Lung (tissue), 12 donors: ENCODE results near the gene SLC30A5. TPM values are rescaled to one million over a fixed set of nuclear protein-coding genes. Genes with fewer than 3 reads are reported as not detected.

Experiments
- ATAC-seq: fragments of 200-7000 bp; cut with Tn5 transposase; one replicate; pipeline ENCODE4 v1.9.1; 2020; ENCODE audit warnings: moderate number of reproducible peaks; ENCODE audit not compliant: insufficient read depth, low FRiP score
- DNase-seq, 3 donors: peaks; one replicate each; pipeline ENCODE4 v3.0.0-alpha.2; 2013 to 2017
- H3K27ac ChIP-seq, 2 donors: one replicate each; pipeline ENCODE4 v1.5.1; 2013; ENCODE audit warnings: mild to moderate bottlenecking in 2 of 2, moderate library complexity in 2 of 2, control low read depth in 1 of 2, inconsistent platforms in 1 of 2, low read depth in 1 of 2, low read length in 1 of 2
- H3K27me3 ChIP-seq, 3 donors: one replicate each; pipeline ENCODE4 v1.5.1; 2013; ENCODE audit warnings: low read length in 2 of 3; ENCODE audit not compliant: control insufficient read depth in 3 of 3, insufficient read depth in 3 of 3
- H3K36me3 ChIP-seq, 4 donors: one replicate each; pipeline ENCODE4 v1.5.1; 2013; ENCODE audit warnings: low read length in 4 of 4, mild to moderate bottlenecking in 1 of 4, moderate library complexity in 1 of 4; ENCODE audit not compliant: control insufficient read depth in 4 of 4, insufficient read depth in 4 of 4
- H3K4me1 ChIP-seq, 5 donors: one replicate each; pipeline ENCODE4 v1.5.1; 2013; ENCODE audit warnings: low read length in 5 of 5, mild to moderate bottlenecking in 2 of 5, moderate library complexity in 1 of 5; ENCODE audit not compliant: control insufficient read depth in 5 of 5, insufficient read depth in 5 of 5
- H3K4me3 ChIP-seq: one replicate; pipeline ENCODE4 v1.5.1; 2013; ENCODE audit warnings: mild to moderate bottlenecking, control low read depth, moderate library complexity
- H3K9ac ChIP-seq, 2 donors: one replicate each; pipeline ENCODE4 v1.5.1; 2013; ENCODE audit warnings: low read length in 2 of 2, control low read depth in 1 of 2; ENCODE audit not compliant: insufficient read depth in 1 of 2
- H3K9me3 ChIP-seq, 4 donors: one replicate each; pipeline ENCODE4 v1.5.1; 2013; ENCODE audit warnings: low read length in 3 of 4, mild to moderate bottlenecking in 1 of 4, moderate library complexity in 1 of 4; ENCODE audit not compliant: control insufficient read depth in 4 of 4, insufficient read depth in 3 of 4
- CTCF ChIP-seq: IDR thresholded peaks from 2 replicates; pipeline ENCODE4 v1.5.1; 2012; ENCODE audit warnings: mild to moderate bottlenecking; ENCODE audit errors: control extremely low read depth, extremely low read depth
- WGBS, 2 donors: extraction: QIAGEN DNeasy Blood & Tissue Kit; methylation state at CpG; one replicate each; pipeline ENCODE4 v1.1.7; 2013; 5-methylcytosine and 5-hydroxymethylcytosine counted together
- polyA plus RNA-seq, 2 donors: library from polyadenylated mRNA; stranded (reverse); fragments of 200-250 nt; gene quantifications; one replicate each; pipeline ENCODE4 v1.2.1, GENCODE V29; 2013
- total RNA-seq, 2 donors: library from RNA; depleted of rRNA in 1 of 2; stranded (reverse); fragments of >200 nt in 1 of 2; gene quantifications; one replicate each; pipeline ENCODE4 v1.2.1, GENCODE V29; 2014 to 2021
- donor health status: control.
- donor health status: control.
- donor health status: Bipolar disorder and iron deficiency.
- donor health status: healthy.
- donor health status: DM: yes; HTN: yes; CAD: no.

Gene SLC30A5
- total and polyA plus RNA-seq, 4 donors: 28.7 to 52.3 (median 44.3) TPM

GRCh38 chr5:69052181-69052580 lies 41.6 kb upstream of the SLC30A5 start:
- no peaks in the 10 kb centered on the region for H3K36me3 ChIP-seq
- DNase-seq (no peak), ATAC-seq (no peak)
- no peaks in the 10 kb centered on the region for H3K9me3 ChIP-seq
- no peaks in the 10 kb centered on the region for H3K27me3 ChIP-seq
- TF ChIP-seq CTCF: no peak
- no peak overlapping the region for H3K27ac ChIP-seq
- no peak overlapping the region for H3K9ac ChIP-seq
- no peak overlapping the region for H3K4me3 ChIP-seq
- 98 to 99% methylated on average over 6 of the region's 6 CpGs for WGBS, 2 donors
- H3K4me1 ChIP-seq: no peaks in the 10 kb centered on the region

- 93 to 98% methylated on average over 26 to 32 of the region's 32 CpGs for WGBS, 2 donors
- Histone ChIP-seq H3K9me3 (no peaks in the 10 kb centered on the region), H3K4me3 (no peak overlapping the region), H3K27ac (no peak overlapping the region), H3K9ac (no peak overlapping the region), H3K4me1 (no peaks in the 10 kb centered on the region), H3K27me3 (no peaks in the 10 kb centered on the region), H3K36me3 (no peaks in the 10 kb centered on the region)
- DNase-seq (no peak), ATAC-seq (no peak)
- no peak for TF ChIP-seq CTCF
Observed at GRCh38 chr5:69074664-69075521, 18.9 kb upstream of the SLC30A5 start.

- 81 to 91% methylated on average over 13 to 14 of the region's 14 CpGs for WGBS, 2 donors
- ATAC-seq (no peak), DNase-seq (no peak)
- TF ChIP-seq CTCF: no peak
- H3K9me3 ChIP-seq: no peaks in the 10 kb centered on the region
- no peak overlapping the region for H3K4me3 ChIP-seq
- H3K36me3 ChIP-seq: no peaks in the 10 kb centered on the region
- H3K9ac ChIP-seq: no peak overlapping the region
- H3K27me3 ChIP-seq: no peaks in the 10 kb centered on the region
- no peaks in the 10 kb centered on the region for H3K4me1 ChIP-seq
- no peak overlapping the region for H3K27ac ChIP-seq
Observed at GRCh38 chr5:69075522-69076179, 18.2 kb upstream of the SLC30A5 start.
